ENCODE data around the gene TEX13D. TPM values are rescaled to one million over a fixed set of nuclear protein-coding genes. Genes with fewer than 3 reads are reported as not detected.
A peak's percentile ranks its signal among the peaks of the same experiment; 100 is the strongest.
"Not testable (repeated sequence)": the region's sequence is repeated elsewhere in the genome, so short reads cannot be mapped to it uniquely, and the experiment has no call there.

TEX13D gene
- under 1 TPM in 1 of 2 experiments, not detected in 1; 0.10 TPM for total RNA-seq

DNA sequence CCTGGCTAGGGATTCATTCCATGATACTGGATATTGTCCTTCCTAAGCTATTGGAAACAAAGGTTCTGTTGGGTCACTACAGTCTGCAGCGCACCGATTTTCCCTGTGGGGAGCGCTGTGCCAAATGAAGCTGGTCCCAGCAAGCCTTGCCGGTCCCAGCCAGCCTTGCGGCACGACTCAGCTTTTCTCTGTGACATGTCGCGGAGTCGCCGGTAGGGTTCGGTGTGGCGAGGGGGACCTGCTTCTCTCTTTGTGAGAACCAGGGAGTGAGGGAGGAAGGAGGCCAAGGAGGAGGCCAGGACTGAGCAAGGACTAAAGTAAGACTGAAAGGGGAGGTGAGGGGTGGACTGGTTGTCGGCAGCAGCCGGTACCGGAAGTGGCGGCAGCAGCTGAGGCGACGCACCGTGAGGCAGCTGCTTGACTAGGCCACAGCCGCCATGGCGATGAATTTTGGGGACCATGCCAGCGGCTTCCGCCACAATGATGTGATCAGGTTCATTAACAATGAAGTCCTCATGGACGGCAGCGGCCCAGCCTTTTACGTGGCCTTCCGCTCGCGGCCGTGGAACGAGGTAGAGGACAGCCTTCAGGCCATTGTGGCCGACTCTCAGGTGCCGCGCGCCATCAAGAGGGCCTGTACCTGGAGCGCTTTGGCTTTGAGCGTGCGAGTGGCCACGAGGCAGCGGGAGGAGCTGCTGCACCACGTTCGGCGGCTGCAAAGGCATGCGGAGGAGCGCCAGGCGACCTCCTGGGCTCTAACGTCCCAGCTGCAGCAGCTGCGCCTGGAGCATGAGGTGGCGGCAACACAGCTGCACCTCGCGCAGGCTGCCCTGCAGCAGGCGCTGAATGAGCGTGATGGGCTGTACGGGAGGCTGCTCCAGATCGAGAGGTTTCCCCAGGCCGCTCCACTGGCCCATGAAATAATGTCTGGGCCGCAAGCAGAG, at the start of gene TEX13D:
Gene TEX13D (plus strand): TSS at position 180 of the 944 bp plus-strand sequence. CDS start 258 bp downstream, at position 438.
- Mint-ChIP-seq H3K9me3 (no peaks in the 10 kb centered on the region), H3K27me3 (no peaks in the 10 kb centered on the region), H3K4me3 (no peak within 1 kb of the TSS), H3K4me1 (ENCODE audit: low read depth) (peaks cover 22% of the 10 kb centered on the region), H3K27ac (no peak within 1 kb of the TSS), H3K36me3 (no peaks in the 10 kb centered on the region)
- CTCF ChIA-PET, result no interaction called here
- POLR2A ChIA-PET, result no interaction called here
- intact Hi-C loops (cut with micrococcal nuclease), result no loop called here
- DNase-seq, result no peak

- peaks cover 8% of the 10 kb centered on the region for H3K9me3 Mint-ChIP-seq
- DNase-seq, result no peak
- peaks cover 2% of the 10 kb centered on the region for H3K36me3 Mint-ChIP-seq
- no peak overlapping the region for H3K27ac Mint-ChIP-seq
- intact Hi-C loops (cut with micrococcal nuclease), result no loop called here
- H3K4me1 Mint-ChIP-seq (ENCODE audit: low read depth), result peaks cover 2% of the 10 kb centered on the region
- POLR2A ChIA-PET, result no interaction called here
- CTCF ChIA-PET, result no interaction called here
- no peak overlapping the region for H3K4me3 Mint-ChIP-seq
- H3K27me3 Mint-ChIP-seq, result no peaks in the 10 kb centered on the region
These were observed 43.0 kb upstream of the TEX13D start for GRCh38 chrX:124289443-124289842.

DNA sequence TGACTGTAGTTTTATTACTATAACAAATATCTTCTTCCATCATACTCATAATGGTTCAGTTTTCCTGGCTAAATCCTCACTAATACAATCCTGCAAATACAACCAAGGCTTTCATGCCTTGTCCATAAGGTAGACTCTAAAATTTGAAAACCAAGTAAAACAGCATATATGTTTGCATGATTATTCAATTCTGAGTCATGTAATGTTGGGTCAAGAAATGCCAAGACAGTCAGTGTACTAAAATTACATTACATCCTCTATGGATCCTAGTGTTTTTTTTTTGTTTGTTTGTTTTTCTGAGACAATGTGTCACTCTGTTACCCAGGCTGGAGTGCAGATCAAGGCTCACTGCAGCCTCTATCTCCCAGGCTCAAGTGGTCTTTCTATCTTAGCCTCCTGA, 38.6 kb upstream of the TEX13D start:
- peaks cover 2% of the 10 kb centered on the region for H3K36me3 Mint-ChIP-seq
- POLR2A ChIA-PET, result no interaction called here
- no peak for DNase-seq
- peaks cover 15% of the 10 kb centered on the region for H3K4me1 Mint-ChIP-seq (ENCODE audit: low read depth)
- H3K4me3 Mint-ChIP-seq, result no peak overlapping the region
- CTCF ChIA-PET, result no interaction called here
- no peak overlapping the region for H3K27ac Mint-ChIP-seq
- intact Hi-C loops (cut with micrococcal nuclease), result no loop called here
- peaks cover 9% of the 10 kb centered on the region for H3K9me3 Mint-ChIP-seq
- H3K27me3 Mint-ChIP-seq, result no peaks in the 10 kb centered on the region

- H3K27me3 Mint-ChIP-seq; H3K9me3 Mint-ChIP-seq; intact Hi-C loops (cut with micrococcal nuclease); CTCF ChIA-PET; H3K27ac Mint-ChIP-seq; H3K36me3 Mint-ChIP-seq; H3K4me3 Mint-ChIP-seq; POLR2A ChIA-PET; DNase-seq: not testable (repeated sequence)
- H3K4me1 Mint-ChIP-seq (ENCODE audit: low read depth), result peaks cover 39% of the 10 kb centered on the region
These were observed 33.1 kb upstream of the TEX13D start for GRCh38 chrX:124299323-124299722.

GRCh38 chrX:124300405-124300804, 32.1 kb upstream of the TEX13D start:
- no peak overlapping the region for H3K4me3 Mint-ChIP-seq

GRCh38 chrX:124307253-124307907, 25.1 kb upstream of the TEX13D start:
- intact Hi-C loops (cut with micrococcal nuclease), result no loop called here
- peaks cover 11% of the 10 kb centered on the region for H3K4me1 Mint-ChIP-seq (ENCODE audit: low read depth)
- CTCF ChIA-PET, result no interaction called here
- no peak overlapping the region for H3K4me3 Mint-ChIP-seq
- DNase-seq, result no peak
- H3K27ac Mint-ChIP-seq, result no peak overlapping the region
- POLR2A ChIA-PET, result no interaction called here
- no peaks in the 10 kb centered on the region for H3K36me3 Mint-ChIP-seq
- no peaks in the 10 kb centered on the region for H3K27me3 Mint-ChIP-seq
- H3K9me3 Mint-ChIP-seq, result no peaks in the 10 kb centered on the region

More at GRCh38 chrX:124300405-124300804, 32.1 kb upstream of the TEX13D start:
- peaks cover 32% of the 10 kb centered on the region for H3K4me1 Mint-ChIP-seq (ENCODE audit: low read depth)
- no peaks in the 10 kb centered on the region for H3K36me3 Mint-ChIP-seq
- H3K27ac Mint-ChIP-seq, result peak overlapping the region; percentile 58
- ChIA-PET POLR2A (no interaction called here), CTCF (no interaction called here)
- no peaks in the 10 kb centered on the region for H3K9me3 Mint-ChIP-seq
- intact Hi-C loops (cut with micrococcal nuclease), result loop anchor here (1.0 to 2.0 kb wide), 6 partner anchors 18 to 88 kb away; no protein-coding TSS in a partner anchor
- DNase-seq, result no peak
- H3K27me3 Mint-ChIP-seq, result no peaks in the 10 kb centered on the region

- H3K9me3 Mint-ChIP-seq, result no peaks in the 10 kb centered on the region
- no peak overlapping the region for H3K4me3 Mint-ChIP-seq
- ChIA-PET POLR2A (no interaction called here), CTCF (no interaction called here)
- no peaks in the 10 kb centered on the region for H3K36me3 Mint-ChIP-seq
- peaks cover 18% of the 10 kb centered on the region for H3K4me1 Mint-ChIP-seq (ENCODE audit: low read depth)
- H3K27ac Mint-ChIP-seq, result no peak overlapping the region
- intact Hi-C loops (cut with micrococcal nuclease), result no loop called here
- no peak for DNase-seq
- H3K27me3 Mint-ChIP-seq, result no peaks in the 10 kb centered on the region
These were observed 6.7 kb upstream of the TEX13D start for GRCh38 chrX:124325732-124326131.

- ChIA-PET CTCF (no interaction called here), POLR2A (interaction anchor here (1.1 kb wide), 1 partner anchor 18 kb away, joined by 6 read pairs; the partner anchor contains the start of gene SH2D1A)
- Mint-ChIP-seq H3K4me1 (ENCODE audit: low read depth) (peaks cover 20% of the 10 kb centered on the region), H3K9me3 (no peaks in the 10 kb centered on the region), H3K27ac (no peak overlapping the region), H3K27me3 (no peaks in the 10 kb centered on the region), H3K4me3 (no peak overlapping the region), H3K36me3 (no peaks in the 10 kb centered on the region)
- intact Hi-C loops (cut with micrococcal nuclease), result loop anchor here (2.0 kb wide), 1 partner anchor 14 kb away; no protein-coding TSS in a partner anchor
- DNase-seq, result no peak
These were observed 3.7 kb upstream of the TEX13D start for GRCh38 chrX:124328765-124329164.

GRCh38 chrX:124333862-124334261, 1.4 kb downstream of the TEX13D start:
- Mint-ChIP-seq H3K27me3 (no peaks in the 10 kb centered on the region), H3K4me3 (no peak overlapping the region), H3K9me3 (no peaks in the 10 kb centered on the region), H3K36me3 (no peaks in the 10 kb centered on the region), H3K27ac (no peak overlapping the region), H3K4me1 (ENCODE audit: low read depth) (peaks cover 19% of the 10 kb centered on the region)
- ChIA-PET POLR2A (no interaction called here), CTCF (no interaction called here)
- intact Hi-C loops (cut with micrococcal nuclease), result no loop called here
- no peak for DNase-seq

- H3K27me3 Mint-ChIP-seq; intact Hi-C loops (cut with micrococcal nuclease); CTCF ChIA-PET; H3K4me3 Mint-ChIP-seq; POLR2A ChIA-PET; H3K36me3 Mint-ChIP-seq; DNase-seq; H3K9me3 Mint-ChIP-seq; H3K27ac Mint-ChIP-seq: not testable (repeated sequence)
- H3K4me1 Mint-ChIP-seq (ENCODE audit: low read depth), result peaks cover 18% of the 10 kb centered on the region
These were observed 2.1 kb downstream of the TEX13D start for GRCh38 chrX:124334555-124334954.

- Mint-ChIP-seq H3K36me3 (no peaks in the 10 kb centered on the region), H3K9me3 (no peaks in the 10 kb centered on the region), H3K27ac (no peak overlapping the region), H3K27me3 (no peaks in the 10 kb centered on the region), H3K4me1 (ENCODE audit: low read depth) (peaks cover 14% of the 10 kb centered on the region), H3K4me3 (no peak overlapping the region)
- ChIA-PET CTCF (no interaction called here), POLR2A (no interaction called here)
- no peak for DNase-seq
- intact Hi-C loops (cut with micrococcal nuclease), result no loop called here
These were observed 3.1 kb downstream of the TEX13D start for GRCh38 chrX:124335598-124335997.

DNA sequence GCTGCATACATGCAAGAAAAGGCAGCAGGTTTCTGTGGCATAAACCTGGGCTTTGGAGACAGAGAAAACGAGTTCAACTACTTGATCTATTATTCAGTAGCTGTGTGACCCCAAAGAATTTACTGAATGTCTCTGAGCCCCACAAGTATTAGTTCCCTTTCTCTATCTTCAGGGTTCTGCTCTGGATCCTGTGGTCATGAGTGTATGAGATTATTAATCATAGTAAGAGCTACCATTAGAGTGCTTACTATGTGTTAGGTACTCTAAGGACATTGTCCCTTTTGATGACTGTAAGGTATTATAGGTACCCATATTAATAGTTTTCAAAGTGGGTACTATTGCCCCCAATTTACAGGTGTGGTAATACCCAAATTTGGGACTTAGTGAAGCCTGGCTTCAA, 5.5 kb downstream of the TEX13D start:
- Mint-ChIP-seq H3K36me3 (no peaks in the 10 kb centered on the region), H3K27ac (no peak overlapping the region), H3K4me1 (ENCODE audit: low read depth) (peaks cover 28% of the 10 kb centered on the region), H3K27me3 (no peaks in the 10 kb centered on the region), H3K4me3 (no peak overlapping the region), H3K9me3 (no peaks in the 10 kb centered on the region)
- intact Hi-C loops (cut with micrococcal nuclease), result no loop called here
- DNase-seq, result no peak
- POLR2A ChIA-PET, result no interaction called here
- CTCF ChIA-PET, result no interaction called here
